Hindlimb muscle (tissue), 1 donor: ENCODE data around the gene SERPINE1. TPM values are rescaled to one million over a fixed set of nuclear protein-coding genes. Genes with fewer than 3 reads are reported as not detected.

ENCODE experiments used
- DNase-seq: peaks from one replicate; pipeline ENCODE4 v3.0.0-alpha.2; 2013
- polyA plus RNA-seq: library from polyadenylated mRNA; unstranded; fragments of 120-200 nt; gene quantifications from one replicate; pipeline ENCODE4 v1.2.1, GENCODE V29; 2013; ENCODE audit not compliant: insufficient read length

Gene SERPINE1
- polyA plus RNA-seq, 1 donor, result 5.7 TPM

- no peak for DNase-seq
Measured at GRCh38 chr7:101170617-101171441, 43.9 kb downstream of the SERPINE1 start.

GRCh38 chr7:101171442-101171837 is 44.5 kb downstream of the SERPINE1 start:
- DNase-seq, result no peak

DNA sequence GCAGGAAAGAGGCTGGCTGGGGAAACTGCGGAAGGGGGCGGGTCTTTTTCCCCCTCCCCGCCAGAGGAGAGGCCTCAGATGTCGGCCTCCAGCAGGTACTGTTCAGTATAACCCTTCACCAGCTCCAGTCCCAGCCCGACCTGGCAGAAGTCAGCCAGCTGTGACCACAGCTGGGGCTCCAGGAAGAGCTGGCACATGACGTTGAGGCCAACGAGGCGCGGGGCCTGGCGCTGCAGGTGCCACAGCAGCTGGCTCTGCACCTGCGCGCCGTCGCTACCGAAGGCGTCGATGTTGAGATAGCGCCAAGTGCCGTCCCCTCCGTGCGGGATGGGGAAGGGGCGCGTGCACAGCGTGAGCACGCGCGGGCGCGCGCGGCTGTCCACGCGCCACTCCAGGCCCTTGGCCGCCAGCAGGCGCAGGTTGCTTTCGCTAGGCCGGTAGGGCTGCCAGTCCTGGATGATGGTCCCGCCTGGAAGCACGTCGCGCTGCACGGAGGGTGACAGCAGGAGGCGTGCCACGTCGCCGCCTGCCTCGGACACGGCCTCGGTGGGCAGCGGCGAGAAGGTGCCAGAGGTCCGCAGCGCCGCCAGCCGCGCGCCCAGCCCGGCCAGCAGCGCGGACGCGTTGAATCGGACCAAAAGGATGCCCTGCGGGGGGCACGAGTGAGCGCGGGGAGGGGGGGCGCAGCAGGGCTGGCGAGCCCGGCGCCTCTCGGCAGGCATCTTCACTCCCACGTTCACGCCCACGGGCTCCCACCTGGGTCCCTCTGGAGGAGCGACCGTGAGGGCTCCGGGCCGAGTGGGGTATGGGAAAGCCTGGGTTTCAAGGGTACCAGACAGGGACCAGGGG is 45.3 kb downstream of the SERPINE1 start:
- no peak for DNase-seq

- DNase-seq, result no peak
Measured at GRCh38 chr7:101172854-101173751, 46.2 kb downstream of the SERPINE1 start.

- DNase-seq, result no peak
Measured at GRCh38 chr7:101173752-101174244, 46.9 kb downstream of the SERPINE1 start.

DNA sequence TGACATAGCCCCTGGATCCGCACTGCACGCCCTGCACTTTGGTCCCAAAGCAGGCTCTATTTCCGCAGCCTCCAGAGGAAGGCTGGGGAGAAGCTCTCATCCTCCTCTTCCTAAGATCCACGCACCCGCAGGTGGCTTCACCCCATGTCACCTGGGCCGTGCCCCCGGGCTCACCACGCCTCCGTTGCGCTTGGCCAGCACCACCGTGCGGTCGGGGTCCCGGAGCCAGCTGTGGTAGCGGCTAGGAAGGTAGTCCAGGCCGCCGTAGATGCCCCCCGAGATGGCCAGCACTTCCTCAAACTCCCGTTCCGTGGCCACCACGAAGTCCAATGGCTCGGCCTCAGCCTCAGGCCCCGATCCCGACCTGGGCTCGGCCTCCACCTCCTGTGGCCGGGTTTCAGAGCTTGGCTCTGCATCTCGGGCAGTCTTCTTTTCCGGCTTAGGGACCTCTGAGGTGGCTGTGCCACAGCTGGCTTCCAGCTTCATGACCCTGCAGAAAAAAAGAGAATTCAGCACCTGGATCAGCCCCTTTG is 47.5 kb downstream of the SERPINE1 start:
- no peak for DNase-seq

GRCh38 chr7:101175664-101176063 is 48.8 kb downstream of the SERPINE1 start:
- no peak for DNase-seq

DNA sequence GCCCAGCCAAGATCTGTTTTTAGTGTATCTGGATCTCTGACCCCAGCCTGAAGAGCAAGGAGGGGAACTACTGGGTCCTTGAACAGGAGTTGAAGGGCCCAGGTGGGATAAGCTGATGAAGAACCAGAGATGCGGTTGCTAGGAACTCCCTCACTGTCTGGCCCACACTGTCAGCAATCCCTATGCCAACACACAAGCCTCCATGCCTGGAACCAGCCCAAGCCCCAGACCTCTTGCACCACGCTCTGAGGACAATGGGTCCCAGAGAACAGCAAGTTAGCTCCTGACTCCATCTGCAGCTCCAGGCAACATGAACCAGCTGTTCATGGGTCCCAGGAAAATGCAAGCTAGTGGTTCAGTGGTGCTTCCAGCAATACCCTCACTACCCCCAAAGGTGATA is 50.7 kb downstream of the SERPINE1 start:
- no peak for DNase-seq

DNA sequence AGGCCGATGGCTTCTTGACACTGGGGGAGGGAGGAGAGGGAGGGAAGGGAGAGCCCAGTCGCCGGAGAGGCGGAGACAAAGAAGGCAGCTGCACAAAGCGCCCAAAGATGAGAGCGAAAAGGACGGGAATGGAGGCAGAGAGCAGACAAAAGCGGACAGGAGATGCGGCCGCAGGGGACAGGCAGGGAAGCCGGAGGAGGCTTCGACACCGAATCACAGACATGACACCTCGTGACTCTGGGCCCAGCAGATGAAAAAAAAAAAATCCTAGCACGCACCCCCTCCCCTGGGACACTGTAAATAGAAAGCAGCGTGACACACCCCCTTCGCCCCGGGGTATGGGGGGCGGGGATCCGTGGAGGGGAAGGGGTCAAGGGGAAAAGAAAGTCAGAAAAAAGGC is 52.2 kb downstream of the SERPINE1 start:
- no peak for DNase-seq

GRCh38 chr7:101179713-101180112 is 52.8 kb downstream of the SERPINE1 start:
- DNase-seq, result no peak

DNA sequence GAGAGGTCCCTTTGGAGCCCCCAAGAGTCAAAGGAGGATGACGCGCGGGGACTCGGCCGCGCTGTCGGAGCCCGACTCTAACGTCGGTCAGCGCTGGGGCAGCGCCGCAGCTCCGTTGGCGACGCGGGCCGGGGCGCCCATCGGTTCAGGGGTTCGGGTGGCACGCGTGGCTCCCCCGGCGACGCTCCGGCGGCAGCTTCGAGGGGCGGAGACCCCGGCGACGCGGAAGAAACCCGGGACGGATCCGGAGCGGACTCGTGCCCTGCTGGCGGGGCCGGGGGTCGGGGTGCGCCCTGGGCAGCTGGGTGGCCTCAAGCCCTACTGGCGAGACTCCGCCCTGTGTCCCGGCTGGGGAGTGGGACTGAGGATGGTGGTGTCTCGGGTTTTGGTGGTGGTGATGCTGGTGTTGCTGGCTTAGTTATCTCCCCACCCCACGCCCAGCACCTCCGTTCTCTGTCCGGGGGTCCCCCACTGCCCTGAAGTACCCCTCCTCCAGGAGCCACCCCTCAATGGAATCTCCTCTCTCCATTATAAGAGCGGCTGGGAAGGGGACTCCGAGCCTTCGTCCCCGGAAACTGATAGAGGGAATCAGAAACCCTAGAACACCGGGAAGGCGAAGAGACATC is 53.3 kb downstream of the SERPINE1 start, which contains the start of gene NAT16:
NAT16 (minus strand) TSS at position 164 of the 626 bp plus-strand sequence. CDS start 5,486 bp downstream, outside the sequence.
- no peak for DNase-seq

DNA sequence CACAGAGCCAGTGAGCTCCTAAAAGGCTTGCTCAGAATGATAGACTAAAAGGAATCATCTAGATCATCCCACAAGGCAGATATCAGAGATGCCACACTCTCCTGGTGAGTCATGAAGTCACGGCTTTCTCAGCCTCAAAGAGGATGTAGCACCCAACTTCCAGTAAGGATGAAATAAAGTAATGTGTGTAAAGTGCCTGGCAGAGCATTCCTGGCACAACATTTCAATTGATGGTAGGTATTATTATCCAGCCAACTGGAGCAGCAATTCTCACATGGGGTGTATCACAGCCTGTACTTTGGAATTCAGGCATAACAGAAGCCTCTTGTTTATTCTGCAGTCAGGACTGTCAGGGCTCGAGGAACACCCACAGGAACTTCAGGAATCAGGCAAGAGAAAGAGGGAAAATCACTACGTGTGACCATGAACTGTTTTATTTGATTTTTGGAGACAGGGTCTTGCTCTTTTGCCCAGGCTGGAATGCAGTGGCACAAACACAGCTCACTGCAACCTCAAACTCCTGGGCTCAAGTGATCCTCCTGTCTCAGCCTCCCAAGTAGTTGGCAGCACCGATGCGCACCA is 58.4 kb downstream of the SERPINE1 start:
- no peak for DNase-seq

DNA sequence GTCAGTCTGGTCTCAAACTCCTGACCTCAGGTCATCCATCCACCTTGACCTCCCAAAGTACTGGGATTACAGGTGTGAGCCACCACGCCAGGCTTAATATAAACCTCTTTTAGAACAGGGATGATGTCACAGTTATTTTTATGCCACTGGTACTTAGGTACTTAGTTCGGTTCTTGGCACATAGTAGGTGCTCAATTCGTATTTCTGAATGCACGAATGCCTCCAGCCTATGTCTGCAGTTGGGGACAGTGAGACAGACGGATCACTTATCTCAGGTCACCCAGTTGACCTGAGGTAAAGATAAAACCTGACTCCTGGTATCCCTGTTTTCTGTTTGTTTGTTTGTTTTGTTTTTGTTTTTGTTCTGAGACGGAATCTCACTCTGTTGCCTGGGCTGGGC is 59.3 kb downstream of the SERPINE1 start:
- no peak for DNase-seq

GRCh38 chr7:101186844-101187428 is 60.0 kb downstream of the SERPINE1 start:
- no peak for DNase-seq

Other genes with a start within 250 kb of the SERPINE1 start
- 2.8 TPM for gene UFSP1, start 237.4 kb upstream of the SERPINE1 start, polyA plus RNA-seq
- 82.8 TPM for gene ACHE, start 231.2 kb upstream of the SERPINE1 start, polyA plus RNA-seq
- 0.10 TPM for gene MUC3A, start 177.6 kb upstream of the SERPINE1 start, polyA plus RNA-seq
- 0.27 TPM for gene MUC12, start 157.5 kb upstream of the SERPINE1 start, polyA plus RNA-seq
- not detected for gene MUC17, start 107.0 kb upstream of the SERPINE1 start, polyA plus RNA-seq
- 9.4 TPM for gene TRIM56, start 41.6 kb upstream of the SERPINE1 start, polyA plus RNA-seq
- 20.5 TPM for gene AP1S1, start 27.4 kb downstream of the SERPINE1 start, polyA plus RNA-seq
- gene VGF, start 38.5 kb downstream of the SERPINE1 start, polyA plus RNA-seq, result not detected
- gene NAT16, start 53.2 kb downstream of the SERPINE1 start, polyA plus RNA-seq, result not detected
- gene MOGAT3, start 73.9 kb downstream of the SERPINE1 start, polyA plus RNA-seq, result not detected
- gene PLOD3, start 90.5 kb downstream of the SERPINE1 start, polyA plus RNA-seq, result 48.7 TPM
- gene ZNHIT1, start 91.1 kb downstream of the SERPINE1 start, polyA plus RNA-seq, result 48.3 TPM
- gene CLDN15, start 110.7 kb downstream of the SERPINE1 start, polyA plus RNA-seq, result 7.5 TPM
- 133 TPM for gene FIS1, start 118.0 kb downstream of the SERPINE1 start, polyA plus RNA-seq
- gene IFT22, start 194.7 kb downstream of the SERPINE1 start, polyA plus RNA-seq, result 26.6 TPM
- 2.4 TPM for gene COL26A1, start 235.8 kb downstream of the SERPINE1 start, polyA plus RNA-seq